ENCODE results near the gene LGALS7B.
"Not testable (repeated sequence)": the region's sequence is repeated elsewhere in the genome, so short reads cannot be mapped to it uniquely, and the experiment has no call there.

Gene LGALS7B

GRCh38 chr19:38770228-38770948, 18.6 kb upstream of the LGALS7B start:
- FAIRE-seq: not testable (repeated sequence)

DNA sequence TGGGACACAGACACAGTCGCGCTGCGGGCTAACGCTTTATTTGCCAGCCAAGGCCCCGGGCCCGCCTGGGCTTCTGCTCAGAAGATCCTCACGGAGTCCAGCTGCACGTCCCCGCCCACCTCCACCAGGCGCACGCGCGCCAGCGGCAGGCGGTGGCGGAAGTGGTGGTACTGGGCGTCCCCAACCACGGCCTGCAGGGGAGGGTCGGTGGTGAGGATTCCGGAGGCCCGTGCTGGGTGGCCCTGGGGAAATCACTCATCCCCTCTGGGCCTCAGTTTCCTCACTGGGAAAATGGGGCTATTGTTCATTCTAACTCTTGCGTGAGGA, 18.1 kb upstream of the LGALS7B start:
- FAIRE-seq: not testable (repeated sequence)

DNA sequence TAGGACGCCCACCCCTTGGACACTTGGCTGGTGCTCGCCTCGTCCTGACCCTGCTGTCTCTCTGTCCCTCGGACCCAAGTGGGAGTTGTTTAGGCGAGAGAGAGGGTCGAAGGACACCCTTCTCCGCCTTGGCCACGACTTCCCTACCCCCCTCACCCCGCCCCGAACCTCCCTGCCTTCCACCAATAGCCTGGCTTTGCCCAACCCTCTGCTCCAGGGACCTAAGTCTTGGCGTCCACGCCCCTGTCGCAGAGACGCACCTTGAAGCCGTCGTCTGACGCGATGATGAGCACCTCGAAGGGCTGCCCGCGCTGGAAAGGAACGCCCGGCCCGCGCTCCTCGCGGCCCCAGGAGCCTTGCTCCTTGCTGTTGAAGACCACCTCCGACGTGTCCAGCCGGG, 17.4 kb upstream of the LGALS7B start:
- not testable (repeated sequence) for FAIRE-seq

DNA sequence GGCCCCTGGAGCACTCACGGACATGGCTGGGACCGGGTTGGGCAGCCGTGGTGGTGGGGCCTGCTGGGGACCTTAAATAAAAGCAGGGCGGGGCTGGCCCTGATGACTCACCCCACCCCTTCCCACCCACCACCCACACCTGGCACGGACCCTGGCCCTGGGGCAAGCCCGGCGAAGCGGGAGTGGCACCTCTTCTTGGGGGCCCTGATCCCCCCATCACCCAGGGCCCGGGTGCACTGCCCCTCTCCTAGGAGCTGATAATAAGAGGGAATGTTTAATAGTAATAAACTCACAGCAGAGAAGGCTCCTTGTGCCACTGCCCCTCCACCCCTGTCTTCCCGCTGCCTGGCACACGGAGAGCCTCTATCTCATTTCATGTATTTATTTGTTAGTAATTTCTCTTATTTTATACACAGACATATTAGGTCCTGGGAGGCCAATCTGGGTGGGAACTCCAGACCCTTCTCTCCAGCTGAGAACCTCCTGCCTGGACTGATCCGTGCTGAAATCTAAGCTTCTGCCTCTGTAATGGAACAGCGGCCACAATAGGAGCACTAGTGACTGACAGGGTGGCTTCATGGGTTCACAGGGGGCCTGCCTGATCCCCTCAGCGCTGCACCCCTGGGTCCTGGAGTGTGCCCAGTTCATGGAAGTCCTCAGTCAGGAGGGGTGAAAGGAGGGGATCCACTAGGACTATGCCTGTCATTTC, 15.4 kb upstream of the LGALS7B start, which contains the start of gene LGALS7:
Gene LGALS7 (minus strand): TSS at position 49 of the 709 bp plus-strand sequence. CDS start 25 bp downstream, at position 24.
- no peak for FAIRE-seq

DNA sequence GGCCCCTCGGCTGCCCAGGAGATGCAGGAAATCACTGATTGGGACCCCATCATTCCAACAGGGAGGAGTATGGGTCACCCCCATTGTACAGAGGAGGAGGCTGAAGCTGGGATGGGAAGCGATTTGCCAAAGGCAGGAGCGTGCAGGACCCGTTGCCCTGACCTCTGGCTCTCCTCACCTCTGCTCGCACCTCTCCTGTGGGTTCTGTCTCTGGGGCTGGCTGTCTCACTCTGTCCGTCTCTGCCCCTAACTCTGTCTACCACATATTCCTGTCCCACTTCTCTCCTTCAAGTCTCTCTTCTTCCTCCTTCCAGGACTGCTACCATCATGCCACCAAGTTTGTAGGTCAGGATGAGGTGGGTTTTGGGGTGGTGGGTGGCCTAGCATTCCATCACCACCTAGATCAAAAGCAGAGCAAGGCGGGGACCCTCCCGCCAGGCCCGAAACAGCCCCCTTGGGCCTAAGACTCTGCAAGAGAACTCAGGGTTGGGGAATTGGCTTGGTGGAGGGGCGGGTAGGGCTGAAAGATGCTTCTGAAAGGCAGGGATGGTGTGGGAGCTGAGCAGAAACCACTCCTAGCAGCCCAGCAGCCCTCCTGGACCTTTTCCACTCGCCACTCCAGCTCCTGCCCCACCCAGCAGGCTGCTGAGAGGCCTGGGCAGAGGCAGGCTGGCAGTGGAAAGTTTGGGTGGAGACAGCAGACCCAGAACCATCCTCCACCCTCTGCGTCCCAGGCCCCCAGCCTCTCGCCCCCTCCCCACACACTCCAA, 14.6 kb upstream of the LGALS7B start:
- FAIRE-seq: no peak

- no peak for FAIRE-seq
Measured at GRCh38 chr19:38778733-38779132, 10.3 kb upstream of the LGALS7B start.

- no peak for FAIRE-seq
Measured at GRCh38 chr19:38780443-38780842, 8.6 kb upstream of the LGALS7B start.

- FAIRE-seq: no peak
Measured at GRCh38 chr19:38781058-38781457, 7.9 kb upstream of the LGALS7B start.

GRCh38 chr19:38782212-38782611, 6.8 kb upstream of the LGALS7B start:
- FAIRE-seq: not testable (repeated sequence)

DNA sequence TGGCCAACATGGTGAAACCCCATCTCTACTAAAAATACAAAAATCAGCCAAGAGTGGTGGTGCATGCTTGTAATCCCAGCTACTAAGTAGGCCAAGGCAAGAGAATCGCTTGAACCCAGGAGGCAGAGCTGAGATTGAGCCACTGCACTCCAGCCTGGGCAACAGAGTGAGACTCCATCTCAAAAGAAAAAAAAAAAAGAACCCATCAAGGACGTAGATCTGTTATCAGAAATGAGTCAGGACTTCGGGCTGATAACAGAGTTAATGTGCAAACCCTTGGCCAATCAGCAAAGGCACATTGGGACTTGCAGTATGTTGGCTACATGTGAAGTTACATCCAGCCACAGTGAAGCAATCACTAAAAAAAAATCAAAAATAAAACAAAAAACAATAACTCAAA, 4.8 kb upstream of the LGALS7B start:
- FAIRE-seq: no peak

- no peak for FAIRE-seq
Measured at GRCh38 chr19:38785187-38785699, 3.8 kb upstream of the LGALS7B start.

DNA sequence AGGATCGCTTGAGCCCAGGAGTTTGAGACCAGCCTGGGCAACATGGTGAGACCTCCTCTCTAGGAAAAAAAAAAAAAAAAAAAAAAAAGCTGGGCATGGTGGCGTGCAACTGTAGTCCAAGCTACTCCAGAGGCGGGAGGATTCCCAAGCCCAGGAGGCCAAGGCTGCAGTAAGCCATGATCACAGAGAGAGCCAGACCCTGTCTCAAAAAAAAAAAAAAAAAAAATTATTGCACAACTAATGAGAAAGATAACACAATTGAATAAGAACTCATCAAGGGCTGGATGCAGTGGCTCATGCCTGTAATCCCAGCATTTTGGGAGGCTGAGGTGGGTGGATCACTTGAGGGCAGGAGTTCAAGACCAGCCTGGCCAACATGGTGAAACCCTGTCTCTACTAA, 2.9 kb upstream of the LGALS7B start:
- not testable (repeated sequence) for FAIRE-seq

- no peak for FAIRE-seq
Measured at GRCh38 chr19:38786572-38787265, 2.3 kb upstream of the LGALS7B start.

GRCh38 chr19:38790507-38791403, 1.8 kb downstream of the LGALS7B start:
- FAIRE-seq: not testable (repeated sequence)

DNA sequence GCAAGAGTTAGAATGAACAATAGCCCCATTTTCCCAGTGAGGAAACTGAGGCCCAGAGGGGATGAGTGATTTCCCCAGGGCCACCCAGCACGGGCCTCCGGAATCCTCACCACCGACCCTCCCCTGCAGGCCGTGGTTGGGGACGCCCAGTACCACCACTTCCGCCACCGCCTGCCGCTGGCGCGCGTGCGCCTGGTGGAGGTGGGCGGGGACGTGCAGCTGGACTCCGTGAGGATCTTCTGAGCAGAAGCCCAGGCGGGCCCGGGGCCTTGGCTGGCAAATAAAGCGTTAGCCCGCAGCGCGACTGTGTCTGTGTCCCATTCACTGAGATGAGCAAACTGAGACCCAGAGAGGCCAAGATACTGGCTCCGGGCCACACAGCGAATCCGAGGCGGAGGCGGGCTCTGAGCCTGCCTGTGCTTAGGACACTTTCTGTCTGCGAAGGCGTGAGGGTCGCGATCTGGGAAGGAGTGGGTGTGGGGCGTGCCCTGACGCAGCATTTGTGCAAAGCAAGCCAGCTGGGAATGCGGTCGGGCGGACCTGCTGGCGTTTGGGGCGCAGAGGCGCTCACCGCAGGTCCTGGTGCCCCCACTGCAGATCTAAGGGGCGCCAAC, 2.6 kb downstream of the LGALS7B start:
- not testable (repeated sequence) for FAIRE-seq

GRCh38 chr19:38792250-38793111, 3.5 kb downstream of the LGALS7B start:
- no peak for FAIRE-seq

GRCh38 chr19:38793177-38793576, 4.2 kb downstream of the LGALS7B start:
- FAIRE-seq: no peak

GRCh38 chr19:38793671-38794070, 4.7 kb downstream of the LGALS7B start:
- FAIRE-seq: no peak

- FAIRE-seq: no peak
Measured at GRCh38 chr19:38795549-38795948, 6.5 kb downstream of the LGALS7B start.

DNA sequence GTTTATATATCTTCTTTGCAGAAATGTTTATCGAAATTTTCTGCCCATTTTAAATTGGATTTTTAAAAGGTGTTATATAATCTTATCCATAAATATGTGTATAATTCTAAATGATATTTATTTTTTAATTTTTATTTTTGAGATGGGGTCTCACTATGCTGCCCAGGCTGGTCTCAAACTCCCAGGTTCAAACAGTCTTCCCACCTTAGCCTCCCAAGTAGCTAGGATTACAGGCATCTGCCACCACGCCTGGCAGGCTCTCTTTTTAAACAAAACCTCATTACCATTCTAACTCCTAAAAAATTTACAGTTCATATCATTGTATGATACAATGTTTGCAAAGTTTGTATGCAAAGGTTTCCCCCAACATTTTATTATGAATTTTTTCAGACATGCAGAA, 7.2 kb downstream of the LGALS7B start:
- FAIRE-seq: no peak
